Ishikawa (cell line): ENCODE measurements around the gene DOLPP1.

Experiments used
- EP300 ChIP-seq: IDR thresholded peaks from 2 replicates; pipeline ENCODE4 v1.6.1; 2012; ENCODE audit warnings: borderline replicate concordance
- MAX ChIP-seq: IDR thresholded peaks from 2 replicates; pipeline ENCODE4 v1.6.1; 2012
- RAD21 ChIP-seq: IDR thresholded peaks from 2 replicates; pipeline ENCODE4 v1.6.1; 2012; ENCODE audit warnings: low read depth
- REST ChIP-seq: IDR thresholded peaks from 2 replicates; pipeline ENCODE4 v1.6.1; 2012; ENCODE audit warnings: low read depth, mild to moderate bottlenecking

- TF ChIP-seq REST (no peak), EP300 (no peak), MAX (no peak), RAD21 (no peak)
These were observed 54.6 kb downstream of the DOLPP1 start for GRCh38 chr9:129135476-129135875.
